GM23338 (cell line): ENCODE data around the gene RBM11. TPM values are rescaled to one million over a fixed set of nuclear protein-coding genes. Genes with fewer than 3 reads are reported as not detected.

ENCODE experiments used
- ATAC-seq: fragments of 200-7000 bp; cut with Tn5 transposase; 3 replicates; pipeline ENCODE4 v1.9.1; 2020
- DNase-seq: peaks from one replicate; pipeline ENCODE4 v3.0.0-alpha.2; 2015; ENCODE audit warnings: low spot score
- H2AFZ ChIP-seq: fragments of 200-600 bp; sonication (generic); 2 replicates; pipeline ENCODE4 v1.8.0; 2016; ENCODE audit warnings: antibody characterized with exemption, mild to moderate bottlenecking, moderate library complexity
- H3F3A ChIP-seq: fragments of 200-600 bp; sonication (generic); replicated peaks from 2 replicates; pipeline ENCODE4 v1.8.0; 2017; ENCODE audit warnings: antibody characterized with exemption, mixed run types, low read depth
- H3K27ac ChIP-seq: fragments of 200-600 bp; sonication (generic); 2 replicates; pipeline ENCODE4 v1.6.1; 2016; ENCODE audit warnings: low read depth
- H3K27me3 ChIP-seq: fragments of 200-600 bp; sonication (generic); 2 replicates; pipeline ENCODE4 v1.8.0; 2016; ENCODE audit warnings: mild to moderate bottlenecking, mixed run types, moderate library complexity; ENCODE audit not compliant: insufficient read depth
- H3K36me3 ChIP-seq: fragments of 200-600 bp; sonication (generic); 2 replicates; pipeline ENCODE4 v1.8.0; 2016; ENCODE audit warnings: mild to moderate bottlenecking; ENCODE audit not compliant: insufficient read depth
- H3K4me1 ChIP-seq: fragments of 200-600 bp; sonication (generic); 2 replicates; pipeline ENCODE4 v1.8.0; 2016; ENCODE audit warnings: mild to moderate bottlenecking, moderate library complexity; ENCODE audit not compliant: insufficient read depth
- H3K4me2 ChIP-seq: fragments of 200-600 bp; sonication (generic); 2 replicates; pipeline ENCODE4 v1.7.1; 2017; ENCODE audit warnings: mixed run types
- H3K4me3 ChIP-seq: fragments of 200-600 bp; sonication (generic); 2 replicates; pipeline ENCODE4 v1.6.1; 2016; ENCODE audit warnings: mixed run types
- H3K79me2 ChIP-seq: fragments of 200-600 bp; sonication (generic); replicated peaks from 2 replicates; pipeline ENCODE4 v1.8.0; 2017; ENCODE audit warnings: mild to moderate bottlenecking; ENCODE audit not compliant: insufficient read depth
- H3K9me2 ChIP-seq: fragments of 200-600 bp; sonication (generic); 2 replicates; pipeline ENCODE4 v1.8.0; 2017; ENCODE audit not compliant: insufficient read depth
- H4K20me1 ChIP-seq: fragments of 200-600 bp; sonication (generic); replicated peaks from 2 replicates; pipeline ENCODE4 v1.8.0; 2017; ENCODE audit warnings: mild to moderate bottlenecking; ENCODE audit not compliant: insufficient read depth
- H3K27ac Mint-ChIP-seq: 2 replicates; pipeline ENCODE4 v1.8.0; 2020; ENCODE audit warnings: inconsistent platforms, mild to moderate bottlenecking, moderate library complexity, mixed read lengths
- H3K27me3 Mint-ChIP-seq: 3 replicates; pipeline ENCODE4 v1.8.0; 2022; ENCODE audit warnings: low read depth, mild to moderate bottlenecking, moderate library complexity, mixed read lengths, inconsistent platforms; ENCODE audit not compliant: insufficient read depth, poor library complexity
- H3K36me3 Mint-ChIP-seq: 3 replicates; pipeline ENCODE4 v1.8.0; 2021; ENCODE audit warnings: low read depth, mild to moderate bottlenecking, inconsistent platforms, moderate library complexity, mixed read lengths
- H3K4me1 Mint-ChIP-seq: 3 replicates; pipeline ENCODE4 v1.8.0; 2020; ENCODE audit warnings: mild to moderate bottlenecking, inconsistent platforms, mixed read lengths
- H3K4me3 Mint-ChIP-seq: 3 replicates; pipeline ENCODE4 v1.8.0; 2021; ENCODE audit warnings: moderate library complexity, mild to moderate bottlenecking, inconsistent platforms, mixed read lengths
- H3K9me3 Mint-ChIP-seq: 3 replicates; pipeline ENCODE4 v1.8.0; 2020; ENCODE audit warnings: moderate library complexity, mild to moderate bottlenecking, inconsistent platforms, mixed read lengths
- CREB1 ChIP-seq: fragments of 250-450 bp; sonication (Bioruptor Pico); IDR thresholded peaks from 2 replicates; pipeline ENCODE4 v1.5.0; 2020; ENCODE audit warnings: low read depth, mild to moderate bottlenecking, moderate library complexity
- CTCF ChIP-seq, 2 experiments: fragments of 200-600 bp in 1 of 2; sonication (generic) in 1 of 2; conservative IDR thresholded peaks; 2 replicates each; pipeline versions ENCODE4 v1.5.1 to v1.6.1; 2016 to 2017; ENCODE audit warnings: antibody characterized with exemption in 2 of 2, low read depth in 2 of 2, mild to moderate bottlenecking in 2 of 2, moderate library complexity in 1 of 2
- ETS1 ChIP-seq: IDR thresholded peaks from 2 replicates; pipeline ENCODE4 v1.6.1; 2016; ENCODE audit warnings: antibody characterized with exemption
- EZH2 ChIP-seq: fragments of 200-600 bp; sonication (generic); IDR thresholded peaks from one replicate; pipeline ENCODE4 v1.8.0; 2017; ENCODE audit warnings: antibody characterized with exemption, mild to moderate bottlenecking, low read depth; ENCODE audit not compliant: unreplicated experiment
- EZH2phosphoT487 ChIP-seq: fragments of 200-600 bp; sonication (generic); IDR thresholded peaks from one replicate; pipeline ENCODE4 v1.8.1; 2018; ENCODE audit warnings: antibody characterized with exemption; ENCODE audit not compliant: unreplicated experiment
- JUNB ChIP-seq: IDR thresholded peaks from one replicate; pipeline ENCODE4 v1.6.1; 2016; ENCODE audit warnings: antibody characterized with exemption; ENCODE audit not compliant: unreplicated experiment
- NANOG ChIP-seq: IDR thresholded peaks from 2 replicates; pipeline ENCODE4 v1.6.1; 2016; ENCODE audit warnings: antibody characterized with exemption, borderline replicate concordance
- POLR2AphosphoS5 ChIP-seq: IDR thresholded peaks from 2 replicates; pipeline ENCODE4 v1.6.1; 2016; ENCODE audit warnings: antibody characterized with exemption, low read depth
- REST ChIP-seq: IDR thresholded peaks from one replicate; pipeline ENCODE4 v1.6.1; 2018; ENCODE audit warnings: antibody characterized with exemption; ENCODE audit not compliant: unreplicated experiment
- STAT1 ChIP-seq: IDR thresholded peaks from one replicate; pipeline ENCODE4 v1.6.1; 2016; ENCODE audit warnings: antibody characterized with exemption; ENCODE audit not compliant: unreplicated experiment
- ZNF114 ChIP-seq: fragments of 250-450 bp; sonication (Bioruptor Pico); IDR thresholded peaks from 2 replicates; pipeline ENCODE4 v1.5.0; 2020; ENCODE audit warnings: mild to moderate bottlenecking, moderate library complexity
- ZNF331 ChIP-seq: fragments of 250-450 bp; sonication (Bioruptor Pico); IDR thresholded peaks from 2 replicates; pipeline ENCODE4 v1.5.0; 2020; ENCODE audit warnings: low read depth, mild to moderate bottlenecking, moderate library complexity
- ZNF462 ChIP-seq: fragments of 250-450 bp; sonication (Bioruptor Pico); IDR thresholded peaks from 2 replicates; pipeline ENCODE4 v1.5.0; 2020; ENCODE audit warnings: mild to moderate bottlenecking, moderate library complexity
- polyA plus RNA-seq: library from polyadenylated mRNA; unstranded; fragments of >200 nt; fragmentation: Nextera tagmentation; extraction: Ambion mirVana; gene quantifications from 2 replicates; pipeline ENCODE4 v1.2.1, GENCODE V29; 2016
- total RNA-seq: library from RNA; depleted of rRNA; stranded (reverse); fragments of >200 nt; shearing (Covaris generic); gene quantifications from 2 replicates; pipeline ENCODE4 v1.2.3, GENCODE V29; 2014

The RBM11 gene
- total and polyA plus RNA-seq, 2 experiments from 2014 or later: 6.3 to 8.3 TPM

- H3K4me1 Mint-ChIP-seq: peaks cover 11% of the 10 kb centered on the region; the same call in 2 of the 3 replicates
- no peaks in the 10 kb centered on the region for H3K79me2 ChIP-seq
- H3K27me3 ChIP-seq: peaks cover 29% of the 10 kb centered on the region
- no peaks in the 10 kb centered on the region for H3K9me3 Mint-ChIP-seq
- no peak overlapping the region for H3K4me2 ChIP-seq
- H3K4me1 ChIP-seq: peaks cover 17% of the 10 kb centered on the region; the same call in 1 of the 2 replicates
- no peaks in the 10 kb centered on the region for H3F3A ChIP-seq
- H3K27ac Mint-ChIP-seq: no peak overlapping the region
- H4K20me1 ChIP-seq: no peaks in the 10 kb centered on the region
- H3K9me2 ChIP-seq: no peaks in the 10 kb centered on the region
- no peaks in the 10 kb centered on the region for H3K36me3 Mint-ChIP-seq
- no peaks in the 10 kb centered on the region for H3K36me3 ChIP-seq
- no peak for TF ChIP-seq REST
- TF ChIP-seq STAT1: no peak
- TF ChIP-seq ETS1: no peak
- TF ChIP-seq NANOG: no peak
- no peak for TF ChIP-seq JUNB
- TF ChIP-seq POLR2AphosphoS5: no peak
- TF ChIP-seq EZH2phosphoT487: no peak
- TF ChIP-seq CTCF (conservative IDR thresholded peaks at IDR 0.05; ENCODE audit: low read depth in 2 of 2): no peak
- no peak for TF ChIP-seq ZNF462 (CRISPR knock-in tag)
- TF ChIP-seq EZH2: no peak
- no peak for TF ChIP-seq CREB1 (CRISPR knock-in tag)
- no peak for TF ChIP-seq ZNF114 (CRISPR knock-in tag)
- no peak for TF ChIP-seq ZNF331 (CRISPR knock-in tag)
- H3K27ac ChIP-seq: no peak overlapping the region
- H3K27me3 Mint-ChIP-seq: peaks cover 10% of the 10 kb centered on the region
- no peak overlapping the region for H2AFZ ChIP-seq
- no peak overlapping the region for H3K4me3 Mint-ChIP-seq
- H3K4me3 ChIP-seq: no peak overlapping the region
- DNase-seq (no peak), ATAC-seq (no peak)
Observed at GRCh38 chr21:14275702-14276205, 59.8 kb downstream of the RBM11 start.
